ENCODE measurements around the gene MACROD2. TPM values are rescaled to one million over a fixed set of nuclear protein-coding genes. Genes with fewer than 3 reads are reported as not detected.

The MACROD2 gene
- total RNA-seq, 1 experiment from 2014 or later, result 1.4 TPM

GRCh38 chr20:14740380-14740779, 745.1 kb downstream of the MACROD2 start:
- TF ChIP-seq EZH2 (IDR thresholded peaks at IDR 0.05; ENCODE audit: borderline replicate concordance, low read depth, low read length, poor library complexity, severe bottlenecking) (no peak), CTCF (conservative IDR thresholded peaks at IDR 0.05; ENCODE audit: low read depth, low read length) (no peak)
- no peak for DNase-seq (ENCODE audit: low spot score)
- ChIA-PET POLR2A (ENCODE audit: low non-redundant PET) (no interaction called here), CTCF (no interaction called here)
- Histone ChIP-seq H3K9me3 (ENCODE audit: low read depth, low read length, poor library complexity, severe bottlenecking) (peaks cover 4% of the 10 kb centered on the region), H3K27ac (ENCODE audit: low read depth, low read length, poor library complexity, severe bottlenecking) (no peak overlapping the region), H3K4me3 (ENCODE audit: low read depth, low read length, poor library complexity, severe bottlenecking) (no peak overlapping the region), H3K27me3 (replicated peaks; ENCODE audit: insufficient read depth, low read depth, low read length, poor library complexity) (no peaks in the 10 kb centered on the region), H3K4me1 (ENCODE audit: insufficient read depth, low read length, poor library complexity, severe bottlenecking) (no peaks in the 10 kb centered on the region), H3K36me3 (ENCODE audit: insufficient read depth, low read length, poor library complexity, severe bottlenecking) (no peaks in the 10 kb centered on the region)
- no TSS peak for BruUV-seq (replicated peaks)
- intact Hi-C loops (cut with micrococcal nuclease; ENCODE audit: unreplicated experiment), result no loop called here

- DNase-seq (ENCODE audit: low spot score), result no peak
- Histone ChIP-seq H3K27me3 (replicated peaks; ENCODE audit: insufficient read depth, low read depth, low read length, poor library complexity) (no peaks in the 10 kb centered on the region), H3K27ac (ENCODE audit: low read depth, low read length, poor library complexity, severe bottlenecking) (no peak overlapping the region), H3K4me3 (ENCODE audit: low read depth, low read length, poor library complexity, severe bottlenecking) (no peak overlapping the region), H3K4me1 (ENCODE audit: insufficient read depth, low read length, poor library complexity, severe bottlenecking) (no peaks in the 10 kb centered on the region), H3K9me3 (ENCODE audit: low read depth, low read length, poor library complexity, severe bottlenecking) (peaks cover 4% of the 10 kb centered on the region), H3K36me3 (ENCODE audit: insufficient read depth, low read length, poor library complexity, severe bottlenecking) (no peaks in the 10 kb centered on the region)
- TF ChIP-seq EZH2 (IDR thresholded peaks at IDR 0.05; ENCODE audit: borderline replicate concordance, low read depth, low read length, poor library complexity, severe bottlenecking), result no peak
- no peak for TF ChIP-seq CTCF (conservative IDR thresholded peaks at IDR 0.05; ENCODE audit: low read depth, low read length)
- BruUV-seq (replicated peaks), result no TSS peak
- intact Hi-C loops (cut with micrococcal nuclease; ENCODE audit: unreplicated experiment), result no loop called here
- POLR2A ChIA-PET (ENCODE audit: low non-redundant PET), result no interaction called here
- CTCF ChIA-PET, result no interaction called here
These were observed 746.3 kb downstream of the MACROD2 start for GRCh38 chr20:14741616-14742015.

GRCh38 chr20:14744723-14745122, 749.4 kb downstream of the MACROD2 start:
- ChIA-PET POLR2A (ENCODE audit: low non-redundant PET) (no interaction called here), CTCF (no interaction called here)
- H3K27me3 ChIP-seq (replicated peaks; ENCODE audit: insufficient read depth, low read depth, low read length, poor library complexity), result no peaks in the 10 kb centered on the region
- H3K36me3 ChIP-seq (ENCODE audit: insufficient read depth, low read length, poor library complexity, severe bottlenecking), result no peaks in the 10 kb centered on the region
- H3K9me3 ChIP-seq (ENCODE audit: low read depth, low read length, poor library complexity, severe bottlenecking), result peaks cover 9% of the 10 kb centered on the region
- DNase-seq (ENCODE audit: low spot score), result no peak
- BruUV-seq (replicated peaks), result no TSS peak
- no peaks in the 10 kb centered on the region for H3K4me1 ChIP-seq (ENCODE audit: insufficient read depth, low read length, poor library complexity, severe bottlenecking)
- H3K4me3 ChIP-seq (ENCODE audit: low read depth, low read length, poor library complexity, severe bottlenecking), result no peak overlapping the region
- no peak for TF ChIP-seq EZH2 (IDR thresholded peaks at IDR 0.05; ENCODE audit: borderline replicate concordance, low read depth, low read length, poor library complexity, severe bottlenecking)
- TF ChIP-seq CTCF (conservative IDR thresholded peaks at IDR 0.05; ENCODE audit: low read depth, low read length), result no peak
- H3K27ac ChIP-seq (ENCODE audit: low read depth, low read length, poor library complexity, severe bottlenecking), result no peak overlapping the region
- intact Hi-C loops (cut with micrococcal nuclease; ENCODE audit: unreplicated experiment), result no loop called here
